ENCODE results near the gene SLIT2. TPM values are rescaled to one million over a fixed set of nuclear protein-coding genes. Genes with fewer than 3 reads are reported as not detected.

The SLIT2 gene
- total and polyA plus RNA-seq, 8 donors = 0.68 to 9.1 (median 1.4) TPM

- no peaks in the 10 kb centered on the region for H3K36me3 ChIP-seq
- no peak for FAIRE-seq
- WGBS, 2 donors = 80 to 82% methylated on average over 2 of the region's 2 CpGs
- H3K4me1 ChIP-seq = no peaks in the 10 kb centered on the region
- no peaks in the 10 kb centered on the region for H3K9me3 ChIP-seq
- peaks cover 0 to 15% (median 0%) of the 10 kb centered on the region in 4 donors for H3K27me3 ChIP-seq
- no peak overlapping the region for H3K4me3 ChIP-seq
- H3K27ac ChIP-seq = no peak overlapping the region
- no peak for ATAC-seq
- intact Hi-C loops (cut with DNase I) = no loop called here
- DNase-seq = no peak
- TF ChIP-seq CTCF (IDR thresholded peaks at IDR 0.05) = no peak
Observed at GRCh38 chr4:20262221-20262620, 10.5 kb downstream of the SLIT2 start.

- Histone ChIP-seq H3K36me3 (no peaks in the 10 kb centered on the region), H3K9me3 (no peaks in the 10 kb centered on the region), H3K27me3 (peaks cover 0 to 2% (median 0%) of the 10 kb centered on the region in 4 donors), H3K27ac (no peak overlapping the region), H3K4me3 (no peak overlapping the region), H3K4me1 (no peaks in the 10 kb centered on the region)
- no peak for DNase-seq
- intact Hi-C loops (cut with DNase I) = no loop called here
- no peak for TF ChIP-seq CTCF (IDR thresholded peaks at IDR 0.05)
- FAIRE-seq = no peak
- ATAC-seq = no peak
Observed at GRCh38 chr4:20264688-20265087, 13.0 kb downstream of the SLIT2 start.

- Histone ChIP-seq H3K27me3 (no peaks in the 10 kb centered on the region), H3K4me3 (no peak overlapping the region), H3K9me3 (no peaks in the 10 kb centered on the region), H3K4me1 (no peaks in the 10 kb centered on the region), H3K36me3 (no peaks in the 10 kb centered on the region), H3K27ac (no peak overlapping the region)
- DNase-seq (no peak), ATAC-seq (no peak), FAIRE-seq (no peak)
- TF ChIP-seq CTCF (IDR thresholded peaks at IDR 0.05) = no peak
- 94 to 95% methylated on average over 1 of the region's 1 CpG for whole genome bisulfite sequencing, 2 donors
- intact Hi-C loops (cut with DNase I) = no loop called here
Observed at GRCh38 chr4:20265726-20266125, 14.0 kb downstream of the SLIT2 start.

GRCh38 chr4:20266215-20267082 is 14.7 kb downstream of the SLIT2 start:
- no peak overlapping the region for H3K4me3 ChIP-seq
- no peak for FAIRE-seq
- no peaks in the 10 kb centered on the region for H3K27me3 ChIP-seq
- H3K4me1 ChIP-seq = no peaks in the 10 kb centered on the region
- no peak for TF ChIP-seq CTCF (IDR thresholded peaks at IDR 0.05)
- H3K9me3 ChIP-seq = no peaks in the 10 kb centered on the region
- intact Hi-C loops (cut with DNase I) = no loop called here
- no peak for ATAC-seq
- H3K27ac ChIP-seq = no peak overlapping the region
- WGBS, 2 donors = 71 to 82% methylated on average over 4 of the region's 4 CpGs
- no peaks in the 10 kb centered on the region for H3K36me3 ChIP-seq
- DNase-seq = no peak

- ATAC-seq (no peak), FAIRE-seq (no peak), DNase-seq (no peak)
- intact Hi-C loops (cut with DNase I) = no loop called here
- H3K27me3 ChIP-seq = no peaks in the 10 kb centered on the region
- TF ChIP-seq CTCF (IDR thresholded peaks at IDR 0.05) = no peak
- no peaks in the 10 kb centered on the region for H3K9me3 ChIP-seq
- H3K27ac ChIP-seq = no peak overlapping the region
- H3K4me1 ChIP-seq = no peaks in the 10 kb centered on the region
- no peaks in the 10 kb centered on the region for H3K36me3 ChIP-seq
- H3K4me3 ChIP-seq = no peak overlapping the region
Observed at GRCh38 chr4:20268028-20268427, 16.3 kb downstream of the SLIT2 start.
